Activated B cell treated with CpG ODN at 0.5 μM for 24 hours (primary cell): ENCODE data around the gene DLG3. TPM values are rescaled to one million over a fixed set of nuclear protein-coding genes. Genes with fewer than 3 reads are reported as not detected.

Experiments
- ATAC-seq: fragments of 200-7000 bp; cut with Tn5 transposase; one replicate; pipeline ENCODE4 v1.10.0; 2021; ENCODE audit warnings: low read depth, mild to moderate bottlenecking, moderate library complexity
- CTCF ChIA-PET: fragments of 350-600 bp; sonication (Branson Sonifier 250); formaldehyde crosslinking; loops from one replicate; lab custom pipeline; 2021; ENCODE audit warnings: antibody characterized with exemption; lab: Charles Lee
- POLR2A ChIA-PET: fragments of 350-600 bp; sonication (Branson Sonifier 250); formaldehyde crosslinking; loops from one replicate; lab custom pipeline; 2021; ENCODE audit warnings: antibody characterized with exemption; lab: Charles Lee
- DNase-seq: peaks from one replicate; pipeline ENCODE4 v3.0.0; 2022
- H3K27ac Mint-ChIP-seq: one replicate; pipeline ENCODE4 v1.8.0; 2020; ENCODE audit warnings: mixed read lengths
- H3K27me3 Mint-ChIP-seq: one replicate; pipeline ENCODE4 v1.8.0; 2021; ENCODE audit warnings: mixed read lengths
- H3K36me3 Mint-ChIP-seq: one replicate; pipeline ENCODE4 v1.8.0; 2021; ENCODE audit warnings: low read depth, mixed read lengths
- H3K4me1 Mint-ChIP-seq: one replicate; pipeline ENCODE4 v1.8.0; 2021; ENCODE audit warnings: mixed read lengths
- H3K4me3 Mint-ChIP-seq: one replicate; pipeline ENCODE4 v1.8.0; 2020; ENCODE audit warnings: mild to moderate bottlenecking, mixed read lengths
- H3K9me3 Mint-ChIP-seq: one replicate; pipeline ENCODE4 v1.8.0; 2020; ENCODE audit warnings: mixed read lengths
- CTCF ChIP-seq: fragments of 200-600 bp; IDR thresholded peaks from one replicate; pipeline ENCODE4 v1.8.0; 2022; ENCODE audit warnings: antibody characterized with exemption, mild to moderate bottlenecking
- intact Hi-C: fragments of 100-400 bp; cut with micrococcal nuclease; formaldehyde crosslinking; loops from one replicate; pipeline ENCODE4 v1.15.1; 2024
- total RNA-seq: library from RNA; stranded (reverse); gene quantifications from 2 replicates; pipeline ENCODE4 v1.2.3, GENCODE V29; 2022

Gene DLG3
- total RNA-seq, 1 donor from 2014 or later: 2.4 TPM

GRCh38 chrX:70445951-70446350, 1.3 kb downstream of the DLG3 start:
- POLR2A ChIA-PET: no interaction called here
- no peaks in the 10 kb centered on the region for H3K9me3 Mint-ChIP-seq
- H3K27ac Mint-ChIP-seq: no peak overlapping the region
- TF ChIP-seq CTCF: no peak
- H3K4me3 Mint-ChIP-seq: no peak overlapping the region
- peaks cover 11% of the 10 kb centered on the region for H3K27me3 Mint-ChIP-seq
- no peak for ATAC-seq
- no peaks in the 10 kb centered on the region for H3K36me3 Mint-ChIP-seq
- intact Hi-C loops: no loop called here
- CTCF ChIA-PET: interaction anchor here (1.2 kb wide), 1 partner anchor 249 kb away, joined by 3 read pairs; no protein-coding TSS in a partner anchor
- peaks cover 3% of the 10 kb centered on the region for H3K4me1 Mint-ChIP-seq
- DNase-seq: no peak

- H3K4me3 Mint-ChIP-seq: no peak overlapping the region
Measured at GRCh38 chrX:70446380-70447350, 2.0 kb downstream of the DLG3 start.

GRCh38 chrX:70449457-70449966, 4.9 kb downstream of the DLG3 start:
- intact Hi-C loops: no loop called here
- peaks cover 28% of the 10 kb centered on the region for H3K4me1 Mint-ChIP-seq
- no peaks in the 10 kb centered on the region for H3K9me3 Mint-ChIP-seq
- no peak for TF ChIP-seq CTCF
- DNase-seq (no peak), ATAC-seq (no peak)
- H3K4me3 Mint-ChIP-seq: no peak overlapping the region
- ChIA-PET CTCF (no interaction called here), POLR2A (no interaction called here)
- no peaks in the 10 kb centered on the region for H3K36me3 Mint-ChIP-seq
- H3K27me3 Mint-ChIP-seq: peaks cover 6% of the 10 kb centered on the region
- no peak overlapping the region for H3K27ac Mint-ChIP-seq

More at GRCh38 chrX:70446380-70447350, 2.0 kb downstream of the DLG3 start:
- Mint-ChIP-seq H3K27me3 (peaks cover 8% of the 10 kb centered on the region), H3K27ac (no peak overlapping the region), H3K4me1 (peaks cover 4% of the 10 kb centered on the region), H3K36me3 (no peaks in the 10 kb centered on the region), H3K9me3 (no peaks in the 10 kb centered on the region)
- no peak for TF ChIP-seq CTCF
- ChIA-PET POLR2A (no interaction called here), CTCF (interaction anchor here (1.2 kb wide), 1 partner anchor 250 kb away, joined by 3 read pairs; no protein-coding TSS in a partner anchor)
- no peak for ATAC-seq
- intact Hi-C loops: no loop called here
- DNase-seq: no peak

GRCh38 chrX:70452143-70452733, 7.6 kb downstream of the DLG3 start:
- peak; percentile 63 for ATAC-seq
- ChIA-PET CTCF (no interaction called here), POLR2A (interaction anchor here (0.7 kb wide), 1 partner anchor 19 kb away, joined by 3 read pairs; no protein-coding TSS in a partner anchor)
- H3K27me3 Mint-ChIP-seq: no peaks in the 10 kb centered on the region
- peak overlapping the region; percentile 87 for H3K4me3 Mint-ChIP-seq
- H3K9me3 Mint-ChIP-seq: no peaks in the 10 kb centered on the region
- H3K27ac Mint-ChIP-seq: peak overlapping the region; percentile 46
- intact Hi-C loops: loop anchor here (1.0 to 10.0 kb wide), 6 partner anchors 18 to 1627 kb away; partner anchors contain the start of gene EFNB1
- no peak for TF ChIP-seq CTCF
- DNase-seq: peak; percentile 37
- peaks cover 43% of the 10 kb centered on the region for H3K4me1 Mint-ChIP-seq
- H3K36me3 Mint-ChIP-seq: no peaks in the 10 kb centered on the region
